Vagina (tissue), 2 donors: ENCODE results near the gene PLBD1.

Experiments used
- POLR2A ChIP-seq, 2 donors: fragments of 450-650 bp; IDR thresholded peaks; one replicate each; pipeline ENCODE4 v1.6.1; 2017; ENCODE audit warnings: antibody characterized with exemption in 2 of 2, mild to moderate bottlenecking in 2 of 2, moderate library complexity in 2 of 2
- POLR2AphosphoS5 ChIP-seq, 2 donors: sonication (generic); formaldehyde crosslinking; IDR thresholded peaks; one replicate each; pipeline ENCODE4 v1.9.0; 2017; ENCODE audit warnings: antibody characterized with exemption in 2 of 2, mild to moderate bottlenecking in 2 of 2, low read depth in 1 of 2; ENCODE audit not compliant: insufficient read depth in 1 of 2
- TF ChIP-seq, protein P1 (sequence below), 3 experiments: fragments of 450-650 bp in 2 of 3; fragments of 200-600 bp in 1 of 3; sonication (generic) in 1 of 3; IDR thresholded peaks; one replicate each; pipeline ENCODE4 v1.5.1; 2017 to 2019; ENCODE audit warnings: antibody characterized with exemption in 3 of 3, mild to moderate bottlenecking in 2 of 3, moderate library complexity in 2 of 3

DNA sequence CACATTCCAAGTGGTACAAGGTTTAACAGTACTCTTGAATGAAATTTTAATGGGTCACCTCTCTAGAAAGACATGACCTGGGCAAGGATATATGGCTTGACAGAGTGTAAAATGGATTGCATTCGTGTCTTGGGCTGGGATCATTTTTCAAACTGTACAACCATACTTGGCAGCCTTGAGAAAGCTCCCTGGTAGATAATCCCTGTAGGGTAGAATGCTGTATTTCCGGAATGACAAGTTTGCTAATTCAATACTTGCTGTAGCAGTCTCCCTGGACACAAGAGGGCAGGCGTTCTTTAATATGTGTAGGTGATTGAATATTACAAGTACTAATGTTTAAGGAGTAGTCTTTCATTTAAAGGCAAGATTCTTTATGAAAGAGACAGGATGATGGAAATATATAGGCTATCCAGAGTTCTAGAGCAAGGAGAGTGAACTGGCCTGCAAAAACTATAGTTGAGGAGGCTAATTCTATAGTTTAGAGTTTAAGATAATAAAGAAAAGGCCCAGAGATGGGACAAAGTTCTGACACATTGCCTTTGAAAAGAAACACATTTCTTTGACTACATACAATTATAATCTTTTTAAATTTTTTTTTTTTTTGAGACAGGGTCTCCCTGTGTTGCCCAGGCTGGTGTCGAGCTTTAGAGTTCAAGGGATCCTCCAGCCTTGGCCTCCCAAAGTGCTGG is 53.4 kb downstream of the PLBD1 start:
- TF ChIP-seq POLR2AphosphoS5 (IDR thresholded peaks at IDR 0.05; ENCODE audit: insufficient read depth in 1 of 2, low read depth in 1 of 2) (peak in 1 of 2 donors; percentile 72), POLR2A (IDR thresholded peaks at IDR 0.05) (no peak)
- TF ChIP-seq, protein P1, sequence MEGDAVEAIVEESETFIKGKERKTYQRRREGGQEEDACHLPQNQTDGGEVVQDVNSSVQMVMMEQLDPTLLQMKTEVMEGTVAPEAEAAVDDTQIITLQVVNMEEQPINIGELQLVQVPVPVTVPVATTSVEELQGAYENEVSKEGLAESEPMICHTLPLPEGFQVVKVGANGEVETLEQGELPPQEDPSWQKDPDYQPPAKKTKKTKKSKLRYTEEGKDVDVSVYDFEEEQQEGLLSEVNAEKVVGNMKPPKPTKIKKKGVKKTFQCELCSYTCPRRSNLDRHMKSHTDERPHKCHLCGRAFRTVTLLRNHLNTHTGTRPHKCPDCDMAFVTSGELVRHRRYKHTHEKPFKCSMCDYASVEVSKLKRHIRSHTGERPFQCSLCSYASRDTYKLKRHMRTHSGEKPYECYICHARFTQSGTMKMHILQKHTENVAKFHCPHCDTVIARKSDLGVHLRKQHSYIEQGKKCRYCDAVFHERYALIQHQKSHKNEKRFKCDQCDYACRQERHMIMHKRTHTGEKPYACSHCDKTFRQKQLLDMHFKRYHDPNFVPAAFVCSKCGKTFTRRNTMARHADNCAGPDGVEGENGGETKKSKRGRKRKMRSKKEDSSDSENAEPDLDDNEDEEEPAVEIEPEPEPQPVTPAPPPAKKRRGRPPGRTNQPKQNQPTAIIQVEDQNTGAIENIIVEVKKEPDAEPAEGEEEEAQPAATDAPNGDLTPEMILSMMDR (IDR thresholded peaks at IDR 0.05) = peak in 1 of 3 experiments; percentile 17
